GM12872 (cell line): Measurements from ENCODE around the gene SCRG1.

Experiments used
- TF ChIP-seq, protein P1 (sequence below): IDR thresholded peaks from 3 replicates; pipeline ENCODE4 v1.5.1; 2011; ENCODE audit warnings: low read depth, mild to moderate bottlenecking, low read length, moderate library complexity; ENCODE audit not compliant: insufficient read depth

The SCRG1 gene

DNA sequence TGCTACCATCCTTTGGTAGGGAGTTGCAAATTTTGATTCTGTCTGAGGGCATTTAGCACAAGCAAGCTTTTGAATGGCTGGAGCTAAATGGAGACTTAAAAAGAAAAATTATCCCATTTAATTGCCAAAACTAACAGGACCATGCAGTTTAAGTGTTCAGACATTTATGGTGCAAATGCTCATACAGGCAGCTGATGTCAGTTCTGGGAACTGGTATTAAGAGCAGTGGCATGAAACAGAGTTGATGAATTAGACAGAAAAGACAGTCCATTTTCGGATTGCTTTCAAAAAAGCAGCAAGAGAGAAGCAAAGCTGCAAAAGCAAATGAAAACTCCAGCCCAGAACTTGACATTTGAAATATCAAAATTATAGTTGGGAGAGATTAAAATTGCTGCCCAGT is 1.3 kb downstream of the SCRG1 start:
- TF ChIP-seq, protein P1, sequence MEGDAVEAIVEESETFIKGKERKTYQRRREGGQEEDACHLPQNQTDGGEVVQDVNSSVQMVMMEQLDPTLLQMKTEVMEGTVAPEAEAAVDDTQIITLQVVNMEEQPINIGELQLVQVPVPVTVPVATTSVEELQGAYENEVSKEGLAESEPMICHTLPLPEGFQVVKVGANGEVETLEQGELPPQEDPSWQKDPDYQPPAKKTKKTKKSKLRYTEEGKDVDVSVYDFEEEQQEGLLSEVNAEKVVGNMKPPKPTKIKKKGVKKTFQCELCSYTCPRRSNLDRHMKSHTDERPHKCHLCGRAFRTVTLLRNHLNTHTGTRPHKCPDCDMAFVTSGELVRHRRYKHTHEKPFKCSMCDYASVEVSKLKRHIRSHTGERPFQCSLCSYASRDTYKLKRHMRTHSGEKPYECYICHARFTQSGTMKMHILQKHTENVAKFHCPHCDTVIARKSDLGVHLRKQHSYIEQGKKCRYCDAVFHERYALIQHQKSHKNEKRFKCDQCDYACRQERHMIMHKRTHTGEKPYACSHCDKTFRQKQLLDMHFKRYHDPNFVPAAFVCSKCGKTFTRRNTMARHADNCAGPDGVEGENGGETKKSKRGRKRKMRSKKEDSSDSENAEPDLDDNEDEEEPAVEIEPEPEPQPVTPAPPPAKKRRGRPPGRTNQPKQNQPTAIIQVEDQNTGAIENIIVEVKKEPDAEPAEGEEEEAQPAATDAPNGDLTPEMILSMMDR, result no peak

DNA sequence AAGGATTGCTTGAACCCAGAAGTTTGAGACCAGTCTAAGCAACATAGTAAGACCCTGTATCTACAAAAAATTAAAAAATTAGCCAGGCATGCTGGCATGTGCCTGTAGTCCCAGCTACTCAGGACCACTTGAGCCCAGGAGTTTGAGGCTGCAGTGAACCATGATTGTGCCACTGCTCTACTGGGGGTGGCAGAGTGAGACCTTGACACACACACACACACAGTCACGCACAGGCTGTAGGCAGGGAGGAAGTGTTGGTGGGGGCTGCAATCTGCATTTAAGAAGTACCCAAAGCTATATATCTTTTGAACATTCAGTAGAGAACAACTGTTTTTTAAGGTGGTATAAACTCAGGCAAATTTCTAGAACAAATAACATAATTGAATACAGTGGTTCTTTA is 7.2 kb downstream of the SCRG1 start:
- TF ChIP-seq, protein P1, result no peak

DNA sequence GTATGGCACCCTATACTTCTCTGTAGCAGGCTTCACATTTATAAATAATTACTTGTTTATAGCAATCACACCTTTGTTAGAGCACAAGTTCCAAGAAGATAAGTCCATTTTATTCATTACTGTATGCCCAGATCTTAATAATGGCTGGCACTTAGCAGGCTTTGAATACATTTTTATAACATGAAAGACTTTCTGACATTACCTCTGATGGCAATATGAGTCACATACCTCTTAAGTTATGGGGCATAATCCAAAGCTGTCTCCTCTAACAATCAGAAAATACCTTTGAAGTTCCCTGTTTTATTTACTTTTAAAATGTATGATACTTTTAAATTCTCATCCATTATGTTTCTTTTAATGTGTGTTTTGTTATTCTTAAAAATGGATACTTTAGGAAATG is 12.2 kb downstream of the SCRG1 start:
- TF ChIP-seq, protein P1, result no peak

DNA sequence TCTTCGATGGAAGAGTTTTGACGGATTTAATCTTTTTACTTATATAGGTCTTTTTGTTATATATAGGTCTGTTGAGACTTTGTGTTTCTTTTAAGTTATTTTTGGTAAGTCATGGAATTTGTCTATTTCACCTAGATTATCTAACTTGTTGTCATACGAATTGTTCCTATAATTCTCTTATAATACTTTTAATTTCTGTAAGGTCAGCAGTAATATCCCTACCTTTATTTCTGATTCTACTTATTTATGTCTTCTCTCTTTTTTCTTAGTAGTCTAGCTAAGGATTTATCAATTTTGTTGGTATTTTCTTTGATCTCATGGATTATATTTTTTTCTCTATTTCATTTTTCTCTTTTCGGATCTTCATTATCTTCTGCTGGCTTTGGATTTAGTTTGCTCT is 16.6 kb downstream of the SCRG1 start:
- TF ChIP-seq, protein P1, result no peak

DNA sequence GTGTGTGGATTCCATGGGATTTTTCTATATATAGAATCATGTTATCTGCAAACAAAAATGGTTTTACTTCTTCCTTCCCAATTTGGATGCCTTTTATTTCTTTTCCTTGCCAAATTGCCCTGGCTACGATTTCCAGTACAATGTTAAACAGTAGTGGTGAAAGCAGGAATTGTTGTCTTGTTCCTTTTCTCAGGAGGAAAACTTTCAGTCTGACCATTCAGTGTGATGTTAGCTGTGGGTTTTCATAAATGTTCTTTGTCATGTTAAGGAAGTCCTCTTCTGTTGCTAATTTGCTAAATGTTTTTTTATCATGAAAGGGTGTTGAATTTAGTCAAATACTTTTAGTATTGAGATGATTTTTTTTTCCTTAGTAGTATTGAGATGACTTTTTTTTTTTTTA is 17.3 kb downstream of the SCRG1 start:
- TF ChIP-seq, protein P1, result no peak

DNA sequence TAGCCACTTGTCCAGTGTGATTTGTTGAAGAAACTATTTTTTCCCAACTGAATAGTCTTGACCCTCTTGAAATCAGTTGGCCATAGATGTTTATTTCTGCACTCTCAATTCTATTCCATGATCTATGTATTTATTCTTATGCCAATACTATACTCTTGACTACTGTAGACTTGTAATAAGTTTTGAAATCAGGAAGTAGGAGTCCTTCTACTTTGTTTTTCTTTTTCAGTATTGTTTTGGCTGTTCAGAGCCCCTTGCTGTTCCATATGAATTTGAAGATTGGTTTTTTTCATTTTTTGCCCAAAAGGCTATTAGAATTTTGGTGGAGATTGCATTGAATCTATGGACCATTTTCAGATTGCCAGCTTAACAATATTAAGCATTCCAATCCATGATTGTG is 17.9 kb downstream of the SCRG1 start:
- TF ChIP-seq, protein P1, result no peak

DNA sequence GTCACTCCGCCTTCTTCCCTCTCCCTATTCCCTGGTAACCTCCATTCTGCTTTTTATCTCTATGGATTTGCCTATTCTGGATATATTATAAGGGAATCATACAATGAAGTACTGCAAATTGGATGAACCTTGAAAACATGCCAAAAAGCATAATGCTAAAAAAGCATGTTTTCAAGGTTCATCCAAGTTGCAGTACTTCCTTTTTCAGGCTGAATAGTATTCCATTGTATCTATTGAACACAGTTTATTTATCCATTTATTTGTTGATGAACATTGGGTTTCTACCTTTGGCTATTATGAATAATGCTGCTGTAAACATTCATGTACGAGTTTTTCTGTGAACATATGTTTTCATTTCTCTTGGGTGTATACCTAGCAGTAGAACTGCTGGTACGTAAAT is 19.0 kb downstream of the SCRG1 start:
- TF ChIP-seq, protein P1, result no peak

DNA sequence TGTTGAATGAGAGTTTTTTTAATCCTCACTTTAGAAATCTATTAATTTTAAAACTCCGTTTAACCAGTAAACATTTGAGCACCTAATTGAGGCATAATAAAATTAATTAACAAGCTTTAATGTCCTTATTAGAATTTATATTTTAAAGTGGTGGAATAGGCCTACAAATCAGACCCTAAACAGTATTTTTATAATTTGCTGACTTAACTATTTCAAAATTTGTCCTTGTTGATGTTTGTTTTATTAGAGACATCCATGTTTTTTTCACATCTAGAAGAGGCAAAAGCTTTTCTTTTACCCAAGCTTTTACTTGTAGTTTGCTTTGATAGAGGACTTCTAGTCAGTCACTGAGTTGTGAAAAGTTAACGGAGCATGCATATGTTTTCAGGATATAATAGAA is 24.3 kb downstream of the SCRG1 start:
- TF ChIP-seq, protein P1, result no peak
